Lower leg skin (tissue), 4 donors: Measurements from ENCODE around the gene SLC38A6. TPM values are rescaled to one million over a fixed set of nuclear protein-coding genes. Genes with fewer than 3 reads are reported as not detected.

Experiments
- DNase-seq, 2 donors: peaks; one replicate each; pipeline ENCODE4 v3.0.0-alpha.2; 2019; ENCODE audit warnings: low spot score in 2 of 2
- H3K4me3 ChIP-seq: fragments of 200-600 bp; sonication (generic); 2 replicates; pipeline ENCODE4 v1.5.1; 2017; ENCODE audit warnings: mild to moderate bottlenecking, low read depth; ENCODE audit not compliant: poor library complexity, severe bottlenecking
- CTCF ChIP-seq, 3 donors: fragments of 450-650 bp; IDR thresholded peaks; one replicate each; pipeline ENCODE4 v1.5.1; 2016; ENCODE audit warnings: antibody characterized with exemption in 3 of 3, mild to moderate bottlenecking in 3 of 3, moderate library complexity in 2 of 3
- POLR2A ChIP-seq, 2 donors: fragments of 450-650 bp; IDR thresholded peaks; one replicate each; pipeline ENCODE4 v1.6.1; 2016 to 2017; ENCODE audit warnings: antibody characterized with exemption in 2 of 2, mild to moderate bottlenecking in 1 of 2, moderate library complexity in 1 of 2
- WGBS, 2 donors: methylation state at CpG; one replicate each; pipeline ENCODE4 v1.1.5; 2018; 5-methylcytosine and 5-hydroxymethylcytosine counted together
- intact Hi-C: fragments of 100-400 bp; cut with DNase I; formaldehyde crosslinking; loops from one replicate; pipeline ENCODE4 v1.15.0; 2023; ENCODE audit warnings: low total_unique reads
- total RNA-seq, 4 donors: library from RNA; depleted of rRNA; stranded (reverse); fragments of >200 nt; gene quantifications; one replicate each; pipeline ENCODE4 v1.1.0, GENCODE V29; 2016

Gene SLC38A6
- total RNA-seq, result 10 to 100 TPM in 2 of 4 donors, 1 to 10 TPM in 2; 2.7 to 18.1 (median 9.1) TPM

DNA sequence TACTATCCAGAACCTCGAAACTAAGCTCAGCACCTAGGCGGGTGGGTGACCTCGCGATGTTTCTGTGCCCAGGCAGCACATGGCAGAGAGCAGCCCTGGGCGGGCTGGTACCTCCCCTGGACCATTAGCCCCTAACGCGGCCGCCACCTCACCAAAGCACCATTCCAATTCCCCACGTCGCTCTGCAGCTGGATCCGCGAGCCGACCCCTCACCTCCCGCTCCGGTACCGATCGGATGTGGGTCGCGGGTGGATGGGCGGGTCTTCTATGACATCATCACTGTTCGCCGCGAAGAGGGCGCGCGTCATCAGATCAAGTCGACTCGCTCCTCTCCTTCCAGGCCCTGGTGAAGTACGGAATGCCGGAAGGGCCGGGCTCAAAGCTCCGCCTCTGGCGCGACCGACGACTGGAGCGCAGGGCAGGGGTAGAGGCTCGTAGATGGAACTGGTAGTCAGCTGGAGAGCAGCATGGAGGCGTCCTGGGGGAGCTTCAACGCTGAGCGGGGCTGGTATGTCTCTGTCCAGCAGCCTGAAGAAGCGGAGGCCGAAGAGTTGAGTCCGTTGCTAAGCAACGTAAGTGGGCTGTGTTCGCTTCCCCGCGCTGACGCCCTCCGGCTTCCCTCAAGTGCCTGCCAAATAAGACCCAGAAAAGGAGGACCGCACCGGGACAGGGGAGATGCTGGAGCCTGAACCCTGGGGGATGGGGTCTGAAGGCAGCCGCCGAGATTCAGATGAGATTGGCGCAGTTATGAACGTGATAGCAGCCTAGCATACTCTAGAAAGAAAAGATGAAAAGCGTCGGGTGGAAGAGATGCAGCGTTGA is at the start of gene SLC38A6, which contains the start of gene TRMT5:
TSS of gene SLC38A6 (plus strand) at position 435 of the 822 bp plus-strand sequence. CDS start at position 468, 33 bp downstream.
TSS of gene TRMT5 (minus strand) at position 269 of the 822 bp plus-strand sequence. CDS start at position 163, 106 bp downstream.
- intact Hi-C loops, result no loop called here
- 0 to 1% methylated on average over 32 to 54 of the region's 59 CpGs for WGBS, 2 donors
- DNase-seq, result peak; percentile 94 to 99
- H3K4me3 ChIP-seq, result peak within 1 kb of the TSS; percentile 87
- TF ChIP-seq CTCF (IDR thresholded peaks at IDR 0.05) (no peak), POLR2A (IDR thresholded peaks at IDR 0.05) (no peak)

GRCh38 chr14:60933920-60934655 is 47.0 kb upstream of the SLC38A6 start:
- WGBS, 2 donors, result 91 to 94% methylated on average over 8 of the region's 8 CpGs

GRCh38 chr14:60935319-60935718 is 45.7 kb upstream of the SLC38A6 start:
- DNase-seq, result no peak
- intact Hi-C loops, result no loop called here
- H3K4me3 ChIP-seq, result no peak overlapping the region
- TF ChIP-seq CTCF (IDR thresholded peaks at IDR 0.05) (no peak), POLR2A (IDR thresholded peaks at IDR 0.05) (no peak)

More at GRCh38 chr14:60933920-60934655, 47.0 kb upstream of the SLC38A6 start:
- H3K4me3 ChIP-seq, result no peak overlapping the region
- intact Hi-C loops, result no loop called here
- TF ChIP-seq POLR2A (IDR thresholded peaks at IDR 0.05), result no peak
- TF ChIP-seq CTCF (IDR thresholded peaks at IDR 0.05), result no peak
- no peak for DNase-seq

DNA sequence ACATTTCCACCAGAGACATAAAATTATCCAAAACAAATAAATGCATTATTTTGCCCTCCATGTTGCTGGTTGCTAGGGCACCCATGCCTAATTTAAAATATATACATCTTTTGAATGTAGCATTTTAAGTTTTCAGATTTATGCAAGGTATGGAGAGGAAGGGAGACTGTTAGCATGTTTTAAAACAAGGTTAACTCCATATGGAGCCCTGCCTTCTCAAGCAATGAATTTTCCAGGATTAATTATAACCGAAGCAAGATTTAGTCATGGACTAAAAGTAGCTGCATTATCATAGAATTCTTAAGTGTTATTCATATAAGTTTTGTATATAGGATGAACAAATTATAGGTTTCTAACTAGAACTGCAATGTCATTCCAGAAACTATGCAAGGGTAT is 37.4 kb upstream of the SLC38A6 start:
- TF ChIP-seq POLR2A (IDR thresholded peaks at IDR 0.05) (no peak), CTCF (IDR thresholded peaks at IDR 0.05) (no peak)
- intact Hi-C loops, result no loop called here
- H3K4me3 ChIP-seq, result no peak overlapping the region
- DNase-seq, result no peak
- 83 to 90% methylated on average over 1 of the region's 1 CpG for WGBS, 2 donors

DNA sequence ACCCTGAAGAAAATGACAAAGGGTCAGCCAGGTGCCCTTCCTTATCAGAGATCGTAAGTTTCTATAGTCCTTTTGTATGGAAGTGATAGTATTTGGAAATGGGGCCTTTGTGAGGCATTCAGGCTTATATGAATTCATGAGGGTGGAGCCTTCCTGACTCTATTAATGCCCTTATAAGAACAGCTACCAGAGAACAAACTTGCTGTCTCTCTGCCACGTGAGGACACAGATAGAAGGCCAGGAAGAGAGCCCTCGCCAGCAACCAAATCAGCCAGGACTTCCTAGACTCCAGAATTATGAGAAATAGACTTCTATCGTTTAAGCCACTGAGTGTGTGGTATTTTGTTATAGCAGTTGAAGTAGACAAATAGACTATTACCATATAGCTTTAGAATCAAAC is 36.8 kb upstream of the SLC38A6 start:
- 47 to 67% methylated on average over 4 of the region's 4 CpGs for WGBS, 2 donors
- intact Hi-C loops, result no loop called here
- no peak for TF ChIP-seq CTCF (IDR thresholded peaks at IDR 0.05)
- H3K4me3 ChIP-seq, result no peak overlapping the region
- DNase-seq, result no peak
